ENCODE results near the gene TLDC2. TPM values are rescaled to one million over a fixed set of nuclear protein-coding genes. Genes with fewer than 3 reads are reported as not detected.
"Not testable (repeated sequence)": the region's sequence is repeated elsewhere in the genome, so short reads cannot be mapped to it uniquely, and the experiment has no call there.

The TLDC2 gene
- total RNA-seq, 1 experiment from 2014 or later: 0.14 TPM

DNA sequence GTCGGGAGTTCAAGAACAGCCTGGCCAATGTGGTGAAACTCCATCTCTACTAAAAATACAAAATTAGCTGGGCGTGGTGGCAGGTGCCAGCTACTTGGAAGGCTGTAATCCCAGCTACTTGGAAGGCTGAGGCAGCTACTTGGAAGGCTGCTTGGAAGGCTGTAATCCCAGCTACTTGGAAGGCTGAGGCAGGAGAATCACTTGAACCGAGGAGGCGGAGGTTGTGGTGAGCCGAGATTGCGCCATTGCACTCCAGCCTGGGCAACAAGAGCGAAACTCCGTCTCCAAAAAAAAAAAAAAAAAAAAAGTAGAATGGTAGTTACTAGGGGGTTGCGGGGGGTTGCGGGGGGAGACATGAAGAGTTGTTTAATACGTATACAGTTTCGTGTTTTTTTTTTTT, 56.1 kb downstream of the TLDC2 start:
- DNase-seq (ENCODE audit: low spot score); in situ Hi-C loops (cut with HindIII; ENCODE audit: low sequenced_read_pairs): not testable (repeated sequence)

DNA sequence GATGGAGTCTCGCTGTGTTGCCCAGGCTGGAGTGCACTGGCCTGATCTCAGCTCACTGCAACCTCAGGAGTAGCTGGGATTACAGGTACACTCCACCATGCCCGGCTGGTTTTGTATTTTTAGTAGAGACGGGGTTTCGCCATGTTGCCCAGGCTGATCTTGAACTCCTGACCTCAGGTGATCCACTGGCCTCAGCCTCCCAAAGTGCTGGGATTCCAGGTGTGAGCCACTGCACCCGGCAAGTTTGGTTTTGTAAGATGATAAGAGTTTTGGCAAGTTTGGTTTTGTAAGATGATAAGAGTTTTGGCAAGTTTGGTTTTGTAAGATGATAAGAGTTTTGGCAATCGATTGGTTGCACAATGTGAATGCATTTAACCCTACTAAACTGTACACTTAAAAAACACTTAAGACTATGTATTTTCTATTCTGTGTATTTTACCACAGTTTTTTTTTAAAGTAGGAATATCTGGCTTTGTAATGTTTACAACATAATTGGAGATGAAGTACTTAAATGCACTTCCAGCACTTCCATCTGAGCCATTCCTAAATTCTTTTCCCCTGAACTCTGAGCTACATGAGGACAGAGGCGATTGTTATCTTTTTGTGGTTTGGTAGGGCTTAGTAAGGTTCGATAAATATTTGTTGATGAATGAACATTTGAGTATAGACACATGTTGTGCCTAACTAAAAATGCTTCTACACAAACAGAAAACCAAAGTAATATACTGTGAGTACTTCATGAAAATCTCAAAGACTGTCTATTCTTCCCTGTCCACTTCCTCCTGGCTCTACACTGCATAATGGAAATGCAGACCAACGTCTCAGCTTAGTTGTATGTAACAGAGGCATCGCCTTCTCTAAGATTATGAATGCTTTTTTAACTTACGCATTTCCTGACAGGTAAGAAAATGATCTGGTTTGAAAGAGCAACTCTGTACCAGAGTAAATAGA, 56.8 kb downstream of the TLDC2 start:
- in situ Hi-C loops (cut with HindIII; ENCODE audit: low sequenced_read_pairs): no loop called here
- no peak for DNase-seq (ENCODE audit: low spot score)

DNA sequence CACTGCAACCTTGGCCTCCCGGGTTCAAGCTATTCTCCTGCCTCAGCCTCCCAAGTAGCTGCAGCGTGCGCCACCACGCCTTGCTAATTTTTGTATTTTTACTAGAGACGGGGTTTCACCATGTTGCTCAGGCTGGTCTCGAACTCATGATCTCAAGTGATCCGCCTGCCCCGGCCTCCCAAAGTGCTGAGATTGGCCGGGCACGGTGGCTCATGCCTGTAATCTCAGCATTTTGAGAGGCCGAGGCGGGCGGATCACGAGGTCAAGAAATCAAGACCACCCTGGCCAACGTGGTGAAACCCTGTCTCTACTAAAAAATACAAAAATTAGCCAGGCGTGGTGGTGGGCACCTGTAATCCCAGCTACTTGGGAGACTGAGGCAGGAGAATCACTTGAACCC, 57.6 kb downstream of the TLDC2 start:
- in situ Hi-C loops (cut with HindIII; ENCODE audit: low sequenced_read_pairs); DNase-seq (ENCODE audit: low spot score): not testable (repeated sequence)

DNA sequence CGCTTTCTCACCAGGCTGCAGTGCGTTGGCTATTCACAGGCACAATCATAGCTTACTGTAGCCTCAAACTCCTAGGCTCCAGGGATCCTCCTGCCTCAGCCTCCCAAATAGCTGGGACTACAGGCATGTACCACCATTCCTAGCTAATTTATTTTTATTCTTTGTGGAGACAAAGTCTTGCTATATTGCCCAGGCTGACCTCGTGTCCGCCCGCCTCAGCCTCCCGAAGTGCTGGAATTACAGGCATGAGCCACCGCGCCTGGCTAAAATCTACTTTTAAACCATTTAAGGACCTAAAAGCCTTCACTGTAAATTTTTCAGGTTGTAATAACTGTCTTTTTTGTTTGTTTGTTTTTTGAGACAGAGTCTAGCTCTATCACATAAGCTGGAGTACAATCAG, 60.4 kb downstream of the TLDC2 start:
- no peak for DNase-seq (ENCODE audit: low spot score)
- in situ Hi-C loops (cut with HindIII; ENCODE audit: low sequenced_read_pairs): no loop called here

DNA sequence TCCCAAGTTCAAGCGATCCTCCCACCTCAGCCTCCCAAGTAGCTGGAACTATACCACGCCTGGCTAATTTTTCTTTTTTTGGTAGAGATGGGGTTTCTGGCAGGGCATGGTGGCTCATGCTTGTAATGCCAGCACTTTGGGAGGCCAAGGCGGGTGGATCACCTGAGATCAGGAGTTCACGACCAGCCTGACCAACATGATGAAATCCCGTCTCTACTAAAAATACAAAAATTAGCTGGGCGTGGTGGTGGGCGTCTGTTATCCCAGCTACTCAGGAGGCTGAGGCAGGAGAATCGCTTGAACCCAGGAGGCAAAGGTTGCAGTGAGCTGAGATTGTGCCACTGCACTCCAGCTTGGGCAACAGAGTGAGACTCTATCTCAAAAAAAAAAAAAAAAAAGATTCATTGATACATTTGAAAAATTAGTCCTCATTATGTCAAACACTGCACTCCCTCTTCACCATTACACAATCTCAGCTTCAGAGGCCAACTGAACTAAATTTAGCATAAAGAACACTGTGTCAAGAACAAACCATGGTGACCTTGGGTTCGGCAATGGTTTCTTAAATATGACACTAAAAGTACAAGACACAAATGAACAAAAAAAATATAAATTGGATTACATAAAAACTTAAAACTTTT, 60.9 kb downstream of the TLDC2 start:
- DNase-seq (ENCODE audit: low spot score); in situ Hi-C loops (cut with HindIII; ENCODE audit: low sequenced_read_pairs): not testable (repeated sequence)

DNA sequence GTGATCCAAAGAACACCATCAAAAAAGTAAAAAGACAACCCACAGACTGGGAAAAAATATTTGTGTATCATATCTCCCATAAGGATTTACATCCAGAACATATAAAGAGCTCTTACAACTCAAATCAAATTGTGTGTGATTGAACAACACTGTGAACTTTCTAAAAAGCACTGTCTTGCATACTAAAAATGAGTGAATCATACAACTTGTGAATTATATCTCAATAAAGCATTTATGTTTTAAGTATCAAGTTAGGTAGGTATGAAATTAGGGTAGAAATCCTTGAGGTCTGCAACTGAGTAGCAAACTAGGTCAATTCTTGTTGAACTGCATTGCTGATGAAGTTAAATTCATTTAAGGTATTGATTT, 61.4 kb downstream of the TLDC2 start:
- in situ Hi-C loops (cut with HindIII; ENCODE audit: low sequenced_read_pairs): no loop called here
- DNase-seq (ENCODE audit: low spot score): no peak

DNA sequence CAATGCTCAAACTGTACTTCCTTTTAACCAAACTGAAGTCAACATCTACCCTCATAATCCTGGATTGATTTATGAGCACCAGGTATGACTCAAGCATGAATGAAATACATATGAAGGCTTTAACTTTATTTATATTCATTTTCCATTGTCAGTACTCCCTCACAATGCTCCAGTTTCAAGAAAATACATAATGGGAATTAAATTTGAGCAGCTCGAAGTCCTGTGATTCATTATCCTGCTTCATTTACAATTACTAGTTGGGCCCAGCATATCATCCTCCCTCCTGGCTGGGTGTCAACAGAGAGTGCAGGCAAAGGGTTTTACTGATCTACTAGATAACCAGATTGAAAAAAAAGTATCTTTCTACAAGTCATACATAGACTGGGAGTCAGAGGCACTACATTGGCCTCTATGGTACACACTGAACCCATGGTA, 65.5 kb downstream of the TLDC2 start:
- DNase-seq (ENCODE audit: low spot score): no peak
- in situ Hi-C loops (cut with HindIII; ENCODE audit: low sequenced_read_pairs): no loop called here

Other genes with a start within 250 kb of the TLDC2 start
- 0.10 TPM in 1 of 2 replicates, not detected in the other for gene SLA2, start 229.9 kb upstream of the TLDC2 start, total RNA-seq (2014; rRNA removed; shearing (Covaris generic))
- gene NDRG3, start 130.0 kb upstream of the TLDC2 start, total RNA-seq (2014; rRNA removed; shearing (Covaris generic)): 27.8 and 34.6 TPM in 2 replicates
- 31.0 and 31.1 TPM in 2 replicates for gene DSN1, start 102.4 kb upstream of the TLDC2 start, total RNA-seq (2014; rRNA removed; shearing (Covaris generic))
- 30.0 and 31.2 TPM in 2 replicates for gene SAMHD1, start 75.6 kb downstream of the TLDC2 start, total RNA-seq (2014; rRNA removed; shearing (Covaris generic))
- gene RBL1, start 219.9 kb downstream of the TLDC2 start, total RNA-seq (2014; rRNA removed; shearing (Covaris generic)): 9.0 and 15.9 TPM in 2 replicates

Measured in G401 (cell line).